ENCODE results near the gene CAMKV.

CAMKV gene, protein sequence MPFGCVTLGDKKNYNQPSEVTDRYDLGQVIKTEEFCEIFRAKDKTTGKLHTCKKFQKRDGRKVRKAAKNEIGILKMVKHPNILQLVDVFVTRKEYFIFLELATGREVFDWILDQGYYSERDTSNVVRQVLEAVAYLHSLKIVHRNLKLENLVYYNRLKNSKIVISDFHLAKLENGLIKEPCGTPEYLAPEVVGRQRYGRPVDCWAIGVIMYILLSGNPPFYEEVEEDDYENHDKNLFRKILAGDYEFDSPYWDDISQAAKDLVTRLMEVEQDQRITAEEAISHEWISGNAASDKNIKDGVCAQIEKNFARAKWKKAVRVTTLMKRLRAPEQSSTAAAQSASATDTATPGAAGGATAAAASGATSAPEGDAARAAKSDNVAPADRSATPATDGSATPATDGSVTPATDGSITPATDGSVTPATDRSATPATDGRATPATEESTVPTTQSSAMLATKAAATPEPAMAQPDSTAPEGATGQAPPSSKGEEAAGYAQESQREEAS

DNA sequence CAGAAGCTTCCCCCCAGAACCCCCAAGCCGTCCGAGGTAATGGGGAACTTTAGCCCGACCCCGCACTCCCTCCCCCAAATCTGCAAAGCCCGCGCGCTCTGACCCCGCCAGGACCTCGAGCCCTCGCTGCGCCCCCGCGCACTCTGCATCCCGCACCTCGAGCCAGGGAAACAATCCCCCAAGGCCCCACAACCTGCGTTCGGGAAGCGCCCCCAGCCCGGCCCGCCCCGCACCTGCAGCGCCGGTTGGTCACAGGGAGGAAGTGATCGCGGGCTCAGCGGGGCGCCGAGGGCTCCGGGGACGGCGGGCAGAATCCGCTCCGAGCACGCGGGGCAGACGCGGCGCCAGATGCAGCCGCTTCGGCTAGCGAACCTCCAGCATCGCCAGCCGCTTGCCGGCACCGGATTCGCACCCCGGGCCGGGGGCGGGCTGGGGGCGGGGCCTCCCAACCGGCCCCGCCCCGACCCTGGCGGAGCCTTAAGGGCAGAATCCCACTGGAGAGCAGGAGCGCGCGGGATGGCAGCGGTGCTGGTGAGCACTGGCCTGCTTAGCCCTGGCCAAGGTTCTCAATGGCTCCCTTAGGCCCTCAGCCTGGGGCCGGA, at the start of gene CAMKV:
TSS of gene CAMKV (minus strand) at position 382 of the 602 bp plus-strand sequence. CDS start 7,518 bp downstream, outside the sequence.
- TF ChIP-seq, protein P1, sequence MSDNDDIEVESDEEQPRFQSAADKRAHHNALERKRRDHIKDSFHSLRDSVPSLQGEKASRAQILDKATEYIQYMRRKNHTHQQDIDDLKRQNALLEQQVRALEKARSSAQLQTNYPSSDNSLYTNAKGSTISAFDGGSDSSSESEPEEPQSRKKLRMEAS (IDR thresholded peaks at IDR 0.05) = peak; percentile 42
- TF ChIP-seq ZBTB7A (IDR thresholded peaks at IDR 0.05; ENCODE audit: low read depth) = no peak
- TF ChIP-seq, protein P2, sequence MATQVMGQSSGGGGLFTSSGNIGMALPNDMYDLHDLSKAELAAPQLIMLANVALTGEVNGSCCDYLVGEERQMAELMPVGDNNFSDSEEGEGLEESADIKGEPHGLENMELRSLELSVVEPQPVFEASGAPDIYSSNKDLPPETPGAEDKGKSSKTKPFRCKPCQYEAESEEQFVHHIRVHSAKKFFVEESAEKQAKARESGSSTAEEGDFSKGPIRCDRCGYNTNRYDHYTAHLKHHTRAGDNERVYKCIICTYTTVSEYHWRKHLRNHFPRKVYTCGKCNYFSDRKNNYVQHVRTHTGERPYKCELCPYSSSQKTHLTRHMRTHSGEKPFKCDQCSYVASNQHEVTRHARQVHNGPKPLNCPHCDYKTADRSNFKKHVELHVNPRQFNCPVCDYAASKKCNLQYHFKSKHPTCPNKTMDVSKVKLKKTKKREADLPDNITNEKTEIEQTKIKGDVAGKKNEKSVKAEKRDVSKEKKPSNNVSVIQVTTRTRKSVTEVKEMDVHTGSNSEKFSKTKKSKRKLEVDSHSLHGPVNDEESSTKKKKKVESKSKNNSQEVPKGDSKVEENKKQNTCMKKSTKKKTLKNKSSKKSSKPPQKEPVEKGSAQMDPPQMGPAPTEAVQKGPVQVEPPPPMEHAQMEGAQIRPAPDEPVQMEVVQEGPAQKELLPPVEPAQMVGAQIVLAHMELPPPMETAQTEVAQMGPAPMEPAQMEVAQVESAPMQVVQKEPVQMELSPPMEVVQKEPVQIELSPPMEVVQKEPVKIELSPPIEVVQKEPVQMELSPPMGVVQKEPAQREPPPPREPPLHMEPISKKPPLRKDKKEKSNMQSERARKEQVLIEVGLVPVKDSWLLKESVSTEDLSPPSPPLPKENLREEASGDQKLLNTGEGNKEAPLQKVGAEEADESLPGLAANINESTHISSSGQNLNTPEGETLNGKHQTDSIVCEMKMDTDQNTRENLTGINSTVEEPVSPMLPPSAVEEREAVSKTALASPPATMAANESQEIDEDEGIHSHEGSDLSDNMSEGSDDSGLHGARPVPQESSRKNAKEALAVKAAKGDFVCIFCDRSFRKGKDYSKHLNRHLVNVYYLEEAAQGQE (IDR thresholded peaks at IDR 0.05; ENCODE audit: low read depth) = 0 out of 2 replicates have a peak, but pooled peaks have one; percentile 28
- TF ChIP-seq CREB1 (IDR thresholded peaks at IDR 0.05; ENCODE audit: low read depth) = no peak

DNA sequence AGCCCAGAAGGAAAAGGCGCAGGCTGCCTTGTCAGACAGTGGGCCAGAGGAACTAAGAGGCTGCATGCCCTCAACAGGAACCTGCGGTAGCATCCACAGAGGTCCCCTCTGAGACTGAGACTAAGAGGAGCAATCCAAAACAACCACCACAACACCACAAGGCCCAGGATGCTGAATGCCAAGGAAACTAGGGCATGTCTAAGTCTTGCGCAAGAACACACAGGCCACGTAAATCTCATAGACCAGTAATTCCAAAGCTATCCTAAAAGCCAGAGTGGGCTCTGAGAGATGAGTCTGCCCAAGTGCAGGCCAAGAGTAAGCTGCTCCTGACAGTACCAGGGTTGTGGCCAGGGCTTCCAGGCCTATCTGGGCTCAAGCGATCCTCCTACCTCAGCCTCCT, 47.0 kb upstream of the CAMKV start:
- TF ChIP-seq, protein P2 (IDR thresholded peaks at IDR 0.05; ENCODE audit: low read depth) = no peak
- peak; percentile 93 for TF ChIP-seq CEBPB (IDR thresholded peaks at IDR 0.05)

DNA sequence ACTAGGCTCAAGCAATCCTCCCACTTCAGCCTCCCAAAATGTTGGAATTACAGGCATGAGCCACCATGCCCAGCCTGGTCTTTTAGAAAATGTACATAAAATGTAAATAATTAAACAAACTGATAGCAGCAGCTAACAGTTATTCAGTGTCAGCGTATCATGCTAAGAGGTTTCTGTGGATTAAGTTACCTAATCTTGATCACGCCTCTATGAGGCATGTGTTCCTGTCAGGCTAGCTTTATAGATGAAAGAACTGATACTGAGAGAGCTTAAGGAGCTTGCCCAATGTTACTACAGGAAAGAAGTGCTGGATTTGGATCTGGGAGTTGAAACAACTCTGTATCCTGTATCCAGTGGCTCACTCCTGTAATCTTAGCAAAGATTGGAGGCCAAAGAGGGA, 45.2 kb upstream of the CAMKV start:
- TF ChIP-seq, protein P2 (IDR thresholded peaks at IDR 0.05; ENCODE audit: low read depth) = no peak
- TF ChIP-seq CREB1 (IDR thresholded peaks at IDR 0.05; ENCODE audit: low read depth) (no peak), YY1 (IDR thresholded peaks at IDR 0.05; ENCODE audit: low read depth) (no peak), EP300 (IDR thresholded peaks at IDR 0.05; ENCODE audit: borderline replicate concordance) (no peak), RAD21 (IDR thresholded peaks at IDR 0.05; ENCODE audit: low read depth) (no peak), ZBTB7A (IDR thresholded peaks at IDR 0.05; ENCODE audit: low read depth) (no peak), FOXM1 (IDR thresholded peaks at IDR 0.05; ENCODE audit: borderline replicate concordance, low read depth) (no peak), TAF1 (IDR thresholded peaks at IDR 0.05; ENCODE audit: low read depth) (no peak), NFIC (IDR thresholded peaks at IDR 0.05) (no peak), CEBPB (IDR thresholded peaks at IDR 0.05) (no peak), TEAD4 (IDR thresholded peaks at IDR 0.05) (no peak), TCF12 (IDR thresholded peaks at IDR 0.05; ENCODE audit: low read depth) (no peak), EGR1 (IDR thresholded peaks at IDR 0.05) (no peak)
- TF ChIP-seq, protein P3, sequence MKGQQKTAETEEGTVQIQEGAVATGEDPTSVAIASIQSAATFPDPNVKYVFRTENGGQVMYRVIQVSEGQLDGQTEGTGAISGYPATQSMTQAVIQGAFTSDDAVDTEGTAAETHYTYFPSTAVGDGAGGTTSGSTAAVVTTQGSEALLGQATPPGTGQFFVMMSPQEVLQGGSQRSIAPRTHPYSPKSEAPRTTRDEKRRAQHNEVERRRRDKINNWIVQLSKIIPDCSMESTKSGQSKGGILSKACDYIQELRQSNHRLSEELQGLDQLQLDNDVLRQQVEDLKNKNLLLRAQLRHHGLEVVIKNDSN (IDR thresholded peaks at IDR 0.05) = no peak
- TF ChIP-seq, protein P1 (IDR thresholded peaks at IDR 0.05) = no peak

DNA sequence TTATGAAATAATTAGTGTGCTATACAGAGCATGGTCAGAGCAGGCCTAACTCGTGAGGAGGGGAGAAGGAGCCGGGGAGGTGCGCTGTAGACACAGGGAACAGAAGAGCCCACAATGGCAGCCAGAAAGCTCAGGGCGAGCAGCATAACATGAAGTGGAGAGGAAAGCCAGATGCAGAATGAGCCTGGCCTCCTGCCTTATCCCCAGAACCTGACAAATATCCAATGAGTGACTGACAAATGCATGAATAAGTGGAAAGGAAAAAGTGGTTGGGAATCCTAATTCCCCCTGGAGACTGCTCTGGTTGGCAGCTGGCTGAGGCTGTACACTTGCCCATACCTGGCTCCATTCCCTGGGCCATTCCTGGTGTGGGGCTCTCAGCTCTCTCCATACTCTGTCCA, 43.2 kb upstream of the CAMKV start:
- TF ChIP-seq RAD21 (IDR thresholded peaks at IDR 0.05; ENCODE audit: low read depth) (no peak), TAF1 (IDR thresholded peaks at IDR 0.05; ENCODE audit: low read depth) (no peak), CREB1 (IDR thresholded peaks at IDR 0.05; ENCODE audit: low read depth) (no peak), FOXM1 (IDR thresholded peaks at IDR 0.05; ENCODE audit: borderline replicate concordance, low read depth) (no peak), YY1 (IDR thresholded peaks at IDR 0.05; ENCODE audit: low read depth) (no peak)
- TF ChIP-seq, protein P1 (IDR thresholded peaks at IDR 0.05) = no peak
- TF ChIP-seq, protein P3 (IDR thresholded peaks at IDR 0.05) = no peak
